ENCODE data around the gene IGF2BP3. TPM values are rescaled to one million over a fixed set of nuclear protein-coding genes. Genes with fewer than 3 reads are reported as not detected.

The IGF2BP3 gene
- total RNA-seq, 1 experiment from 2014 or later, result 80.2 TPM

- CTCF ChIA-PET, result no interaction called here
- H3K36me3 ChIP-seq (ENCODE audit: control insufficient read depth, insufficient read depth, low read length), result no peaks in the 10 kb centered on the region; the same call in 1 of the 2 replicates
Measured at GRCh38 chr7:23353172-23353571, 117.1 kb downstream of the IGF2BP3 start.

GRCh38 chr7:23350466-23350865 lies 119.8 kb downstream of the IGF2BP3 start:
- Histone ChIP-seq H3K4me3 (ENCODE audit: low read depth in 2 of 2, low read length in 2 of 2) (no peak overlapping the region), H3K36me3 (ENCODE audit: control insufficient read depth, insufficient read depth, low read length) (peaks cover 13% of the 10 kb centered on the region), H3K27ac (ENCODE audit: low read length) (peak overlapping the region; percentile 86), H3K9me3 (ENCODE audit: control insufficient read depth, insufficient read depth, low read depth, low read length) (no peaks in the 10 kb centered on the region), H3K27me3 (ENCODE audit: control insufficient read depth, insufficient read depth, low read length) (no peaks in the 10 kb centered on the region), H3K4me1 (ENCODE audit: control insufficient read depth, insufficient read depth, low read length) (peaks cover 90% of the 10 kb centered on the region)
- ChIA-PET CTCF (no interaction called here), POLR2A (interaction anchor here (0.6 to 0.9 kb wide), 2 partner anchors 16 to 84 kb away, joined by 3 to 4 read pairs; no protein-coding TSS in a partner anchor)
- TF ChIP-seq SIN3A (IDR thresholded peaks at IDR 0.05; ENCODE audit: borderline replicate concordance, insufficient read depth, low read depth, low read length), result no peak
- no peak for TF ChIP-seq POLR2AphosphoS5 (IDR thresholded peaks at IDR 0.05; ENCODE audit: low read depth, low read length)
- TF ChIP-seq CTCF (IDR thresholded peaks at IDR 0.05), result no peak
- no peak for TF ChIP-seq TCF7L2 (IDR thresholded peaks at IDR 0.05; ENCODE audit: low read depth, low read length)
- TF ChIP-seq REST (IDR thresholded peaks at IDR 0.05; ENCODE audit: insufficient read depth in 1 of 2, low read depth in 2 of 2, low read length in 1 of 2), result no peak
- DNase-seq (ENCODE audit: low read depth, low spot score) (no peak), ATAC-seq (no peak)
- in situ Hi-C loops (cut with HindIII; ENCODE audit: low pct_unique_long_range_greater_than_20kb, low sequenced_read_pairs), result no loop called here
- no TSS peak for BruUV-seq (replicated peaks)
- intact Hi-C loops (cut with micrococcal nuclease; ENCODE audit: unreplicated experiment), result no loop called here

More at GRCh38 chr7:23353172-23353571, 117.1 kb downstream of the IGF2BP3 start:
- no peaks in the 10 kb centered on the region for H3K9me3 ChIP-seq (ENCODE audit: control insufficient read depth, insufficient read depth, low read depth, low read length)
- H3K27me3 ChIP-seq (ENCODE audit: control insufficient read depth, insufficient read depth, low read length), result no peaks in the 10 kb centered on the region
- in situ Hi-C loops (cut with HindIII; ENCODE audit: low pct_unique_long_range_greater_than_20kb, low sequenced_read_pairs), result no loop called here
- peaks cover 93% of the 10 kb centered on the region for H3K4me1 ChIP-seq (ENCODE audit: control insufficient read depth, insufficient read depth, low read length)
- DNase-seq (ENCODE audit: low read depth, low spot score) (no peak), ATAC-seq (peak; percentile 39; the same call in 1 of the 2 replicates)
- TF ChIP-seq CTCF (IDR thresholded peaks at IDR 0.05) (no peak), POLR2AphosphoS5 (IDR thresholded peaks at IDR 0.05; ENCODE audit: low read depth, low read length) (no peak), REST (IDR thresholded peaks at IDR 0.05; ENCODE audit: insufficient read depth in 1 of 2, low read depth in 2 of 2, low read length in 1 of 2) (no peak), SIN3A (IDR thresholded peaks at IDR 0.05; ENCODE audit: borderline replicate concordance, insufficient read depth, low read depth, low read length) (no peak), TCF7L2 (IDR thresholded peaks at IDR 0.05; ENCODE audit: low read depth, low read length) (no peak)
- BruUV-seq (replicated peaks), result TSS peak; percentile 4
- intact Hi-C loops (cut with micrococcal nuclease; ENCODE audit: unreplicated experiment), result no loop called here
- H3K27ac ChIP-seq (ENCODE audit: low read length), result peak overlapping the region; percentile 79
- POLR2A ChIA-PET, result no interaction called here
- H3K4me3 ChIP-seq (ENCODE audit: low read depth in 2 of 2, low read length in 2 of 2), result peak overlapping the region in 1 of 2 experiments; percentile 15; a peak in 2 of 4 replicates

Data from Panc1 (cell line).